ENCODE measurements around the gene NOL4L.

GRCh38 chr20:32626859-32627636, 41.9 kb upstream of the NOL4L start:
- TF ChIP-seq MAX (IDR thresholded peaks at IDR 0.05; ENCODE audit: low read depth, low read length) = no peak
- TF ChIP-seq CTCF (IDR thresholded peaks at IDR 0.05; ENCODE audit: low read depth, low read length) = no peak
- TF ChIP-seq POLR2A (IDR thresholded peaks at IDR 0.05; ENCODE audit: extremely low read depth, insufficient read length) = no peak

All from NB4 (cell line).